GM18868 (cell line): ENCODE results near the gene PLCB1.
"Not testable (repeated sequence)": the region's sequence is repeated elsewhere in the genome, so short reads cannot be mapped to it uniquely, and the experiment has no call there.

Experiments
- ATAC-seq: cut with Tn5 transposase; IDR thresholded peaks from one replicate; pipeline ENCODE4 v1.9.1; 2021; ENCODE audit warnings: mild to moderate bottlenecking, moderate library complexity; ENCODE audit not compliant: unreplicated experiment

PLCB1 gene

DNA sequence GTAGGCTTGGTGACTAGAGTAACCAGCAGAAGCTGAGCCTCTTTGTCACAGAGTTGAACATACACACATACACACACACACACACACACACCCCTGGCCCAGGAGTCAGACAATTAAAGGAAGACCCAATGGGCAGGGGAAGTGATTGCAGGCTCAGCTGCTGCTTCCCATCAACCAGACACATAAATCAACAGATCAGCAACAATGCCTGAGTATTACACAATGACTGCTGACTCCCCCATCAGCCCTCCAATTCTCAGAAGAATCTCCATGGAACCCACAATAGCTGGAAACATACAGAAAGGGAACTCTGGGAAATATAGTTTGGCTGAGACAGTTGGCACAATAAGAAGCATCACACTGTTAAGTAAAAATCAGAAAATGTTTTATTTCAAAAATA lies 666.4 kb downstream of the PLCB1 start:
- no peak for ATAC-seq

DNA sequence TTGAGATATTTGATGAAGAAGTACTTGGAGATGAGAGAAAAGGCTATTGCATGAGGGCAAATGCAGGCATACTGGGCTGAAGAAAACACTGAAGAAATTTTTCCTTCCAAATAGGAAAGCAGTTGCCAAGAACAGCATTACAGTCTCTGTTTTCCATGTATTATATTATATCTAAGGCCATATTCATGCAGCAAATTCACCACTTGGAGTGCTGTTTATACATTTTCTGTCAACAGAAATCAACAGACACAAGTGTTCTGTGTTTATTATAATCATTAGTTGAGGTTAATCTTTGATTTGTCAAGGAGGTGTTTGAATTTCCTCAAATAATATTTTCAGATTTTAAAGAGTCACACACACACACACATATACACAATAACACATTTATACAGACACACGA lies 668.0 kb downstream of the PLCB1 start:
- no peak for ATAC-seq

- ATAC-seq = no peak
Observed at GRCh38 chr20:8801686-8802085, 669.6 kb downstream of the PLCB1 start.

GRCh38 chr20:8803065-8803464 lies 671.0 kb downstream of the PLCB1 start:
- ATAC-seq = no peak

GRCh38 chr20:8803941-8804340 lies 671.9 kb downstream of the PLCB1 start:
- ATAC-seq = no peak

GRCh38 chr20:8805737-8806442 lies 673.8 kb downstream of the PLCB1 start:
- ATAC-seq = no peak

- ATAC-seq = no peak
Observed at GRCh38 chr20:8807480-8808201, 675.6 kb downstream of the PLCB1 start.

GRCh38 chr20:8808202-8808535 lies 676.1 kb downstream of the PLCB1 start:
- no peak for ATAC-seq

- no peak for ATAC-seq
Observed at GRCh38 chr20:8809107-8809953, 677.3 kb downstream of the PLCB1 start.

- ATAC-seq = no peak
Observed at GRCh38 chr20:8811801-8812594, 679.9 kb downstream of the PLCB1 start.

DNA sequence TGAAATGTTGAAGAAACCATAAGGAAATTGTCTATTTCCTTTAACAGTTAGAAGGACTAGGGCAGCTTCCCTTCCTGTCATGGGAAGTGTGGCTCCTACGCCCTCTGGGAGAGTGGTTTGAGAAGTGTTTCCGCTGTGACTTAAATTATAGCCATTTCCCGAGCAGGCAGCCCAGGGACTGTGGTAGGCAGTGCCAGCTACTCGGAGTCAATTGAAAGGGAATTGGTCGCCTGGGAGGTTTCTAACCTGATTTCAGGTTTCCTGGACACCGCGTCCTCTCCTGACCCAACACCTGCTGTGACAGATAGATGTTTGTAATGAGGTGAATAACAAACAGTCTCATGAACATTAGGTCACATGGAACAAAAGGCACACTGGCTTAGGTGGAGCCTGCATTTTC lies 680.8 kb downstream of the PLCB1 start:
- ATAC-seq = no peak

GRCh38 chr20:8815208-8815607 lies 683.1 kb downstream of the PLCB1 start:
- ATAC-seq = no peak

DNA sequence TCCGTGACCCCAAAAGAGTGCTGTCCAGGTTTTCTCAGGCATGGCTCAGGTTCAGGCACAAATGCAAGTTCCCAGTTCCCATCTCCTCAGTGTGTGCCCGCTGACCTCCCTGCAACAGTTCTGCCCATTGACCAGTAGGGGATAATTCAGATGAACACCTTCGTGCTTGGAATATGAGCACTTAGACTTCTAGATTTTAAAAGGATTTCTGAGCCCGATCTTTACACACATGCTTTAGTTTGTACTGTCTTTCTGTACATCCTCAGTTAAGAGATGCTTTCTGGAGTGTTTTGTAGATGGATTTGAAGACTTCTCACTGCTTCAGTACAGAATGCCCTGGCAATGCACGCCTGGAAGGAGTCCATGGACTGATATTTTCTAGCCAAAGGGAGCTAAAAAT lies 697.2 kb downstream of the PLCB1 start:
- no peak for ATAC-seq

GRCh38 chr20:8834294-8834693 lies 702.2 kb downstream of the PLCB1 start:
- not testable (repeated sequence) for ATAC-seq

DNA sequence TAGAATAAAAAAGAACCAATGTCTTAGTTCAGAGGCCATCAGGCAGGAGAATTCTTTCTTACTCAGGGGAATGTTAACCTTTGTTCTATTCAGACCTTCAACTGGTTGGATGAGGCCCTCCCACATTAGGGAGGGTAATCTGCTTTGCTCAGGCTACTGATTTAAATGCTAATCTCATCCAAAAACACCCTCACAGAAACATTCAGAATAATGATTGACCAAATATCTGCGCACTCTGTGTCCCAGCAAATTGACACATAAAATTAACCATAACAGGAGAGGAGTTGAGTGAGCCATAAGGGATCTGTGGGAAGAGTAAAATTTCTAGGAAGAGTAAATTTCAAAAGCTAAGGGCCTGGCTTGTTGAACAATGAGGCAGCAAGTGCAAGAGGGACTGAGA lies 702.8 kb downstream of the PLCB1 start:
- ATAC-seq = no peak

DNA sequence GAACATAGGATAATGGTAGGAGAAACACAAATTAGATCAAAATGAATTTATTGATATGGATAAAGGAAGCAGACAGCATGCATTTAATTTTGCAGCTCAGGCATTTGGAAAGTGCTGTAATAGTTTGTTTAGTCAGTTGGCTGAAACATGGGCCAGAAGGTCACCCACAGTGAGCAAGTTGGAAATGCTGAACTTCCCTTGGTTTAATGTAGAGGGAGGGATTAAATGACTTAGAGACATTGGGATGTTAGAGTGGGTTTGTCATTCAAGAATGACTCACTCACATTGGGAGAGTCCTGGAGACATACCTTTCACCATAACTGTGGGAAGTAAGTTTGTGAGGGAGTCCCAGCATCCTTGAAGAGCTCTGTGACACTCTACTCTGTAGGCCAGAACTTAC lies 705.3 kb downstream of the PLCB1 start:
- no peak for ATAC-seq

- ATAC-seq = no peak
Observed at GRCh38 chr20:8842525-8842924, 710.5 kb downstream of the PLCB1 start.

DNA sequence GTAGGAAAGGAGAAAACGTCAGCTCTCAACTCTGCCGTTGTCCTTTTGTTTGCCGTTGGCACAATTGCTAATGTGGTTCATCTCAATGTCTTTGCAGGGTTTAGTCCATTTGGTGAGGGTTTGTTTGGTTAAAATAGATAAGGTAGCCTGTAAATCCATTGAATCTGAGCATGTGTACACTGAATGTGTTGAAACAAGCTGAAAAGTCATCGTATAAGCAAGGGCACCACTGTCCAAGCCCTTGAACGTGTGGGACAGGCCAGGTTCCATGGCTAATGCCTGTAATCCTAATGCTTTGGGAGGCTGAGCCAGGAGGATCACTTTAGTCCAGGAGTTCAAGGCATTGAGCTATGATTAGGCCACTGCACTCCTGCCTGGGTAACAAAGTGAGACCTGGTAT lies 712.1 kb downstream of the PLCB1 start:
- ATAC-seq = no peak

DNA sequence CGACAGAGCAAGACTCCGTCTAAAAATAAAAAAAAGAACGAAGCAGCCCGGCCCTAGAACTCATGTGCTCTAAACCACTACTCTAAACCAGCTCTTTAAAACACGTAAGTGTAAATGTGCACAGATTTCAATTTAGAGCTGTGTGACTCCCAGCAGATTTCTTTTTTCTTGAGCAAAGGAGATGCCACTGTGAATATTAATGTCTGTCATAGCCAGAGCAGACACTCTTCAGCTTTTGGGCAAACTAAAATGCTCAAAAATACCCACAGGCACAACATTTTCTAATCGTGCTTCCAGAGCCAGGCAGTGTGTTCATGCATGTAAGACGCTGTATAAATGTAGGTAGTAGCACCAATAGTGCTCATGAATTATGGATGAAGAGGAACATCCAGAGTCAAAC lies 717.9 kb downstream of the PLCB1 start:
- ATAC-seq = no peak

GRCh38 chr20:8851446-8851845 lies 719.4 kb downstream of the PLCB1 start:
- ATAC-seq = no peak

DNA sequence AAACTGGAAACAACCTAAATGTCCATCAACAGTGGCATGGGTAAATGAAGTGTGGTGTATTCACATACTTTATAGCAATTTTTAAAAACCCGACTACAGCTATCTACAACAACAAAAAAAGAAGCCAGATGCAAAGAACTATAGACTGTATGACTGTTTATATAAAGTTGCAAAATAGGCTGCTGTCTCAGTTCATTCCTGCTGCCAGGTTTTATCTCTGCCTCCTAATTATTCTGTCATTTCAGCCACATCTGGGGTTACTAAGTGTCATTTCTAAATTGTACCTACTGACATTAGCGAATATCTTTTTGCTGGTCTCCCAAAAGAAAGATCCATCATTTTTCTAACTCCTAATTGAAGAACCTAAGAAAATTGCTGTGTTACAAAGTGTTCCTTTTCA lies 719.9 kb downstream of the PLCB1 start:
- ATAC-seq = not testable (repeated sequence)
